Coronary artery (tissue), 2 donors: ENCODE results near the gene NDST1.
A peak's percentile ranks its signal among the peaks of the same experiment; 100 is the strongest.

Experiments
- DNase-seq: peaks from one replicate; pipeline ENCODE4 v3.0.0-alpha.2; 2017; ENCODE audit warnings: low spot score
- H3K27ac ChIP-seq, 2 donors: fragments of 200-600 bp; sonication (generic); one replicate each; pipeline ENCODE4 v1.5.1; 2016 to 2019
- H3K4me3 ChIP-seq: fragments of 200-600 bp; sonication (generic); 2 replicates; pipeline ENCODE4 v1.5.1; 2016; ENCODE audit warnings: mild to moderate bottlenecking, moderate library complexity
- TF ChIP-seq, protein P1 (sequence below): fragments of 200-600 bp; sonication (generic); IDR thresholded peaks from one replicate; pipeline ENCODE4 v1.5.1; 2019; ENCODE audit warnings: antibody characterized with exemption

Gene NDST1

DNA sequence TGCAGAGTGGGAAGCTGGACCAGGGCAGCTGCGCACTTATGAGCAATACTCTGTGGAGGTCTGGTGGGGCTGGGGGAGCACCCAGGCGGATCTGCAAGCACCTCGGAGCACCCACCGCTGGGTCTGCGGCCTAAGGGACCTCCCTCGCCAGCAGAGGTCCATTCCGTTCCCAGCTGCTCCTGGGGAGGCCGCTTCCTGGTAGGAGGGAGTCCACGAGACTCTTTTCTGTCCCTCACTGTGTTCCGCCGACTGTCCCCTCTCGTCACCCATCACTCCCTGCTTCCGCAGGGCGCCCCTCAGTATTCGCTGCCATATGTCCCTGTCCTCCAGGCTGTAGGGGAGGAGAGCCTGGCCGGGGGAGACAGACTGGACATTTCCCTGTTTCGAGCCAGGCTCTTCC is 45.5 kb downstream of the NDST1 start:
- TF ChIP-seq, protein P1, sequence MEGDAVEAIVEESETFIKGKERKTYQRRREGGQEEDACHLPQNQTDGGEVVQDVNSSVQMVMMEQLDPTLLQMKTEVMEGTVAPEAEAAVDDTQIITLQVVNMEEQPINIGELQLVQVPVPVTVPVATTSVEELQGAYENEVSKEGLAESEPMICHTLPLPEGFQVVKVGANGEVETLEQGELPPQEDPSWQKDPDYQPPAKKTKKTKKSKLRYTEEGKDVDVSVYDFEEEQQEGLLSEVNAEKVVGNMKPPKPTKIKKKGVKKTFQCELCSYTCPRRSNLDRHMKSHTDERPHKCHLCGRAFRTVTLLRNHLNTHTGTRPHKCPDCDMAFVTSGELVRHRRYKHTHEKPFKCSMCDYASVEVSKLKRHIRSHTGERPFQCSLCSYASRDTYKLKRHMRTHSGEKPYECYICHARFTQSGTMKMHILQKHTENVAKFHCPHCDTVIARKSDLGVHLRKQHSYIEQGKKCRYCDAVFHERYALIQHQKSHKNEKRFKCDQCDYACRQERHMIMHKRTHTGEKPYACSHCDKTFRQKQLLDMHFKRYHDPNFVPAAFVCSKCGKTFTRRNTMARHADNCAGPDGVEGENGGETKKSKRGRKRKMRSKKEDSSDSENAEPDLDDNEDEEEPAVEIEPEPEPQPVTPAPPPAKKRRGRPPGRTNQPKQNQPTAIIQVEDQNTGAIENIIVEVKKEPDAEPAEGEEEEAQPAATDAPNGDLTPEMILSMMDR: no peak
- no peak for DNase-seq
- Histone ChIP-seq H3K4me3 (no peak overlapping the region), H3K27ac (no peak overlapping the region)

DNA sequence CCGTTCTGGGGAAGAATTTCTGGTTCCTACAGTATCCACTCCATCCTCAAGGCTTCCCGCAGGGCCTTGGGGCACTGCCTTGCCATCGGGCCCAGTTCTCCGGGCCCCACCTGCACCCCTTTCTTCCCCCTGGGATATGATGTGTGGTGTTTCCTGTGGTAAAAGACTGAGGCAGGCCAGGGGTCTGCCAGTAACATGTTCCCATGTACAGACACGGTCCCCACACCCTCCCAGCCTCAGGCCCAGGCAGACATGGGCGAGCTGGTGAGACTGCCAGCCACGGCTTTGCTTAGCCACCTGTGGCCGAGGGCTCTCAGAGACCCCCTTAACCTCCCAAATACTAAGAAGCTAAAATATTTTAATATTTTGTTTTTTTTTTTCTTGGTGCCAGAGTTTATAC is 46.0 kb downstream of the NDST1 start:
- Histone ChIP-seq H3K27ac (no peak overlapping the region), H3K4me3 (no peak overlapping the region)
- TF ChIP-seq, protein P1: no peak
- DNase-seq: no peak

DNA sequence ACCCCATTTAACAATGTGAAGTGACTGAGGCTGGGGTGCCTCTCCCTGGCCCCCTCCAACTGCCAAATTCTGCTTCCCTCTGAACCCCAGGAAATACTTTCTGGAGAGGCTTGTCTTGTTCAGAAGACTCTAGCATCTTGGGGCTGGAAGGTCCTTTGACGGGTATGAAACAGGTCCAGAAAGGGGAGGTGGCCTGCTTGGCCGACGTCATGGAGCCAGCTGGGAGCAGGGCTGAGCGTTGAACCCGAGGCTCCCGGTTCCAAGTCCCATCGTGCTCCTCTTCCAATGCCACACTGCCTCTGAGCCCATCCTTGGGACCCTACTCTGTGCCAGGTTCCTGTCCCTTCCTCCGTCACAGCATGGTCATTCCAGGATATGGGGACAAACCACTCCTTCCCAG is 46.9 kb downstream of the NDST1 start:
- TF ChIP-seq, protein P1: no peak
- H3K4me3 ChIP-seq: no peak overlapping the region
- H3K27ac ChIP-seq: peak overlapping the region in 1 of 2 donors; percentile 2
- DNase-seq: no peak

GRCh38 chr5:150556106-150556505 is 48.2 kb downstream of the NDST1 start:
- TF ChIP-seq, protein P1: no peak
- Histone ChIP-seq H3K4me3 (no peak overlapping the region), H3K27ac (no peak overlapping the region)
- no peak for DNase-seq

- TF ChIP-seq, protein P1: no peak
- Histone ChIP-seq H3K4me3 (no peak overlapping the region), H3K27ac (peak overlapping the region; percentile 28 to 66)
- no peak for DNase-seq
Measured at GRCh38 chr5:150556859-150557508, 49.1 kb downstream of the NDST1 start.

GRCh38 chr5:150557509-150557872 is 49.6 kb downstream of the NDST1 start:
- H3K27ac ChIP-seq: peak overlapping the region; percentile 28 to 66
- no peak for DNase-seq
- TF ChIP-seq, protein P1: no peak
- H3K4me3 ChIP-seq: no peak overlapping the region

DNA sequence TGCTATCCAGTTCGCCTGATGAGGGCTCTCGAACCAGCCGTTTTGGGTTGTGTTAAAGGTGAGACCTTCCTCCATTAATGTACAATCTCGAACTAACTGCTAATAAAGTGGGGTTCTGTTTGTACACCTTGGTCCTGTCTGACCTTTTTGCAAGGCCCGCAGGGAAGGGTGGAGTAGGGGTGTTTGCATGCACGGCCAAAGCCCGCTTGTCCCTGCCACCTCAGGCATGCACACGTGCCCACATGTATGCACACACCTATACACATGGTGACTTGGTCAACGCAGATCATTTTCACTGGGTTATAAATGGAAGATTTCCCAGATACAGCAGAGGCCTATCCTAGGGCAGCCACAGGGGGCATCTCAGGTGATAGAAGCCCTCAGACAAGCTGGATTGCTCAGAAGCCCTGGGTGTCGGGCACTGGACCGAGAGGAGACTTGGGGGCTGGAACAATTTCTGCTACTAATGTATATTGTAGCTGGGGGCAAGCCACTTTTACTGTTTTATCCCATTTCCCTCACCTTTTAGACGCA is 50.2 kb downstream of the NDST1 start:
- TF ChIP-seq, protein P1: no peak
- no peak for DNase-seq
- Histone ChIP-seq H3K4me3 (no peak overlapping the region), H3K27ac (peak overlapping the region; percentile 28 to 66)
